ENCODE measurements around the gene C19orf47.
"Not testable (repeated sequence)": the region's sequence is repeated elsewhere in the genome, so short reads cannot be mapped to it uniquely, and the experiment has no call there.

The C19orf47 gene

DNA sequence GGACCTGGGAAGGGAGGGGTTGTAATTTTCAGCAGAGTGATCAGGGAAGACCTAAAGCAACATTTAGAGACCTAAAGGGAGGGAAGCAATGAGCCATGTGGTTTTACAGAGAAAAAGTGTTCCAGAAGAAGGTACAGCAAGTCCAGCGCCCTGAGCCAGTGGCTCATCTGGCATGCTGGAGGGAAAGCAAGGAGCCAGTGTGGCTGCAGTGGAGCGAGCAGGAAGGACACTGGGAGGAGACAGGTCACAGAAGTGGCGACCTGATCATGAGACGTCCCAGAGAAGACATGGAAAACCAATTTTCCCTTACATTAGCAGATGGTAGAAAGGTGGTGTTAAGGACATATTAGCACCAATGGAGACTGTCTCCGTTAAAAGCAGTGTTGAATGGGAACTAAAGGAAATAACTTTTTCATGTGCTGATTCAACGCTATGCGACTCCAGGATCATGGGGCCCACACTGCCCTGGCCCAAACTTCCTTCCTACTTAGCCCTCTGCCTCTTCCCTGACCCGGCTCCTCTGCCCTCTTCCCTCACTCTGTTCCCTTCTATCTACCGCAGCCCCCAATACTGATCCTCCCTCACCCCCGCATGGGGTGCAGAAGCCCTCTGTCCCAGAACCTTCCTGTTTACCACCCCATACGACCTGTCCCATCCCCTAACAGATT lies 5.4 kb downstream of the C19orf47 start:
- DNase-seq = no peak

DNA sequence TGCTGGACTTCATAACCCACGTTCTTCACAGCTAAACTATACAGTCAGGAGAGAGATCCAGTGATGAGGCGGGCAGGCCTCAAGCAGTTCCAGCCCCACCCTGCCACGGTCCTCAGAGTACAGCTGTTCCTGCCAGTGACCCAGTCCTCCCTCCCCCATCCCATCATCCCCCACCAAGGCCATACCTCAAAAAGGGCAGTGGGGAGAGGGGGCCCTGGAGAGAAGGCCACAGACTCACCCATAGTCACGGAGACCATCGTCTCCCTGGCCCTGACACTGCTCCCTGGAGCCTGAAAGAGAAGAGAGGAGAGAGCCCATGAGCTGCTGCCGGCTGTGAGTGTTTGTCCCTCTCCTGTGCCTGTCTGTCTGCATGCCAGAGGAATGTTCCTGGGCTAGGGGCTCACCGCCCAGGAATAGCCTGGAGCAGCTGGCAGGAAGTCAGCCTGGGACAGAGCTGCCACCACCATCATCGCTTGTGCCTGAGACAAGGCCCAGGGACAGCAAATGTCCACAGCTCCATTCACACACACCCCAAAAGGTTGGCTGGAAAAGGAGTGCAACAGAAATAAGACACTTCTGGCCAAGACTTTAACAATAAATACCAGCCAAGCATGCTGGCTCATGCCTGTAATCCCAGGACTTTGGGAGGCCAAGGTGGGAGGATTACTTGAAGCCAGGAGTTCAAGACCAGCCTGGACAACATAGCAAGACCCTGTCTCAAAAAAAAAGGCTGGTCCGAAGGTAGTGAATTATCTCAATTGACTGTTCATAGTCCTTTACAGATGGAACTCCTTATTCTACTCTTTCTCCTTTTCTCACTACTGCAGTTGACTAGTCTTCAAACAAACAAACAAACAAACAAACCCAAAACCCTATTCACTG lies 6.4 kb downstream of the C19orf47 start:
- DNase-seq = peak; percentile 83

DNA sequence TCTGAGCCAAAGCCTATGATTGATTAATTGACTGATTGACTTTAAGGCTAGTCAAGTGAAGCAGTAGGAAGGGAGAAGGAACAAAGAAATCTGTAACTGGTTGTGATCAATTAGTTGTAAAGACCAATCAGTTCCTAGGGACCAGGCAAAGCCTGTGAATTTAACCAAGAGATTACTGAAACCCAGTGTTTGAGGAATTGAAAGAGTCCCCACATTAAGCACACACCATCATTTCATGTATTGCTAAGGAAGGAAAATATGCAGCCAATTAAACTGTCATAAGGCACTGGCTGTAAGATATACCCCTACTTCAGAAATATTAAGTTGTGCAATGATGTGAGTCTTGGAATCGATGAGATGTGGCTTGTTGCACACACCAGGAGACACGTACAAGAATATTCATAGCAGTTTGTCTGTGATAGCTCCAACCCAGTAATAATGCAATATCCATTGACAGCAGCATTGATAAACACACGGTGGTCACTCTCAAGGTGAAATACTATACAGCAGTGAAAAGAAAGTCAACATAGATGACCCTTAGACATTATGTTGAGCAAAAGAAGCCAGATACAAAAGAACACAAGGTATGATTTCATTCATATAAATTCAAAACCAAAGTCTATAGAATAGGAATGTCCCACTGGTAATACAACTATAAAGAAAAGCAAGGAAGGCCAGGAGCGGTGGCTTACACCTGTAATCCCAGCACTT lies 9.0 kb downstream of the C19orf47 start:
- DNase-seq = no peak

DNA sequence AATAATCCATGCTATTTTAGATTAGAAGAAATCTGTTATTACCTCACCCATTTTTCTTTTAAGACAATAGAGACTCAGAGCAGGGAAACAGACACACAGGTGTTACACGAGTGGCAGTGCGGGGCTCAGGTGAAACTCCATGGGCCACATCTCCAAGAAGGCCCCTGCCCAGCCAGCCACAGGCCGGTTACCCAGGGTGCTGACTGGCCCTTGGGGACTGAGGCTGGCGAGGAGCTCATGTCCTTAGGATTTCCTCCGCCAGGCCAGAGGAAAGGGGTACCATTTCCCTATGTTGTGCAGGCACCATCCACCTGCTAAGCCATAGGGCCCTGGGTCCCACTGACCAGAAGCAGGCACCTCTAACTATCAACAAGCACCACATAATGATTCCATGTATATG lies 10.6 kb downstream of the C19orf47 start:
- no peak for DNase-seq

DNA sequence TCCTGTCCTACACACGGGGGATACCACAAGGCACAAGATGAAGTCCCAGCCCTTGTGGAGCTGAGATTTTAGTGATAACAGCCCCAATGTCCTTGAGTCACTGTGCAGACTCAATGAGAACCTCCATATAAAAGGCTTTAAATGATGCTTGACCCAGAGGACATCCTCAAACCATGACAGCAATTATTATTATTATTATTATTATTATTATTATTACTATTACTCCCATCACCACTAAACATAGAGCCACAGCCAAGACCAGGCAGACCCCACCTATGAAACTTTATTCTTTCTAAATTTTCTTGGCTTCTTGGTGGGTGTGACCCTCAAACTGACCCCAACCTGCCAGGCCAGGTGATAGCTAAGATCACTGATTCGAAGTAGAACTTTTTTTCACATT lies 11.1 kb downstream of the C19orf47 start:
- no peak for DNase-seq

DNA sequence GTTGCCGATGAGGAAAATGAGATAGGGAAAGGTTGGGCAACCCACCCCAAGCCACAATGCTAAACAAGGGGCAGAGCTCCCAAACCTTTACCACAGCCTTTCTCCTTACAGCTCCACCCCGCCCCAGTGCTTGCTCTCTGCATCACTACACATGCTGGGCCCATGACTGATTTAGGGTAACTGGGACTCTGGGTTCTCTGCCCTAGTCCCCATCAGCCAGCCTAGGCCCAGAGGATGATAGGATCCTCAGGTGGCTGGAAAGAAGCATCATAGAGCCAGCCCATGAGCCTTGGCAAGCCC lies 11.6 kb downstream of the C19orf47 start:
- no peak for DNase-seq

DNA sequence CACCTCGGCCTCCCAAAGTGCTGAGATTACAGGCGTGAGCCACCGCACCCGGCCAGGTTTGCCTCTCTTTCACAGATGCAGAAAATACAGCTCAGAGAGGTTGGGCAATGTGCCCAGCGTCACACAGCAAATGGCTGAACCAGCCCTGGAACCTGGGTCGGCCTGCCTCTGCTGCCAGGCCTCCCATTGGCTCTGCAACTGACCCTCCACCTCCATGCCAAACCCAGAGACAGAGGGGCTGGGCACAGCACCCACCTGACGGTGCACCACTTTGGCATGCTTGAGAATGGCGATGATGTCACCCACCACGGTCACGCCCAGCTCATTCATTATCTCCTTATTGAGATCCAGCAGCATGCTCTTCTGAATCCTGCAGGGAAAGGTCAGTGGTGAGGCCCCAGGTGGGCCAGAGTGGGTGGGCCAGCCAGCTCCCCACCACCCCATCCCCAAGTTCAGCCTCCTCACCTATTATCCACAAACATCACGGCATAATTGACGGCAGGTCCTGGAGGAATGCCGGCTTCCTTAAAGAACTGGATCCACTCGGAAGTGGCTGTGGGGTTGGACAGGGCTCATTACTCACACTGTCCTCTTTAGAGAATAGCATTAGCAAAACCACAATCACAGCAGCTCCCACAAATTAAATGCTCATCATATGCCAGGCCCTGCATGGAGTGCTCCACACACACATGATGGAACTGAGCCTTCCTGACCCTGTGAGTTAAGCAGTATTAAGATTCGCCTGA lies 12.2 kb downstream of the C19orf47 start:
- DNase-seq = no peak

DNA sequence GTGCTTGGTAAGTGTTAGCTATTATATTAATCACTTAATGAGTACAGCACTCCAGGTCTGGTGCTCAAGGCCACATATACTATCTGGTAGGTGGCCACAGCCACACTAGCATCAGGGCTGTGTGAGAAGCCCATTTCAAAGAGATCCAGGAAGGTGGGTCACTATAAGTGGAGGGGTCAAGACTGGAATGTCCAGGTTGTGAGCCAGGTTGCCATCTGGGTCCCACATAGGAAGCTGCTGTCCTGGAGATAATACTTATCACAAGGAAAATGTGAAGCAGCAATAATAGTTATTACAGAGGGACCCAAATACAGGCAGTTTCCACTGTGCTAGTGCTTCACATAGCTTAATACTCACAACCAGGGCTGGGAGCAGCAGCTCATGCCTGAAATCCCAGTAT lies 13.1 kb downstream of the C19orf47 start:
- DNase-seq = no peak

DNA sequence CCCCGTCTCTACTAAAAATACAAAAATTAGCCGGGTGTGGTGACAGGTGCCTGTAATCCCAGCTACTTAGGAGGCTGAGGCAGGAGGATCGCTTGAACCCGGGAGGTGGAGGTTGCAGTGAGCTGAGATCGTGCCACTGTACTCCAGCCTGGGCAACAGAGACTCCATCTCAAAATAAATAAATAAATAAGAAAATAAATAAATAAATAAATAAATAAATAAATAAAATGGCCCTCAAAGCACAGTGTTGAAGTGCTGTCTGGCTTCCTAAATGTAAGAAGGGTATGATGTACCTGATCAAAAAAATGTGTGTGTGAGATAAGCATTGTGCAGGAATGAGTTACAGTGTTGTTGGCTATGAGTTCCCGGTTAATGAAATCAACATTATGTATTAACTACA lies 15.1 kb downstream of the C19orf47 start:
- not testable (repeated sequence) for DNase-seq

DNA sequence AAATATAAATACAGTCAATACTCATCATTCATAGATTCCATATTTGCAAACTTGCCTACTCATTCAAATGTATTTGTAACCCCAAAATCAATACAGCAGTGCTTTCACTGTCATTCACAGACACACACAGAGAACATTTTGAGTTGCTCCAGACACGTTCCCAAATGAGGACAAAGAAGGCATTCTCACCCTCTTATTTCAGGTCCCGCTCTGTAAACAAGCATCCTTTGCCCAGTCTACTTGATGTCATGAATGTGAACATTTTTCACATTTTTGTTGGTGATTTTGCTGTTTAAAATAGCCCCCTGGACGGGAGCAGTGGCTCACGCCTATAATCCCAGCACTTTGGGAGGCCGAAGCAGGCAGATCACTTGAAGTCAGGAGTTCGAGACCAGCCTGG lies 15.5 kb downstream of the C19orf47 start:
- no peak for DNase-seq

DNA sequence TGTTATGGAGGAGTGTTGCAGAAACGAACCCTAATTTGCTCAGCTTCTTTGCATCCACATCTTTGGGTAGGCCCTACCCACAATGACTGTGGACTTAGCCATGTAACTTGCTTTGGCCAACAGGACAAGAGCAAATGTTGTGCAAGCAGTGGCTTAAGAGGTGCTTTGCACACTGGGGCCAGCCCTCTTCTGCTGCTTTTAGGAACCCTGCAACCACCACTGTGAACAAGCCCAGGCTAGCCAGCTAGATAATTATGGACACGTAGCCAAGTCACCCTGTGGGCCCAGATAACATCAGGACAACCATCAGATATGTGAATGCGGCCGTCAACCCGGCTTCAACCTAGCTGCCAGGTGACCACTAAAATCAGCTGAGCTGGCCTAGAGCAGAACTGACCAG lies 17.1 kb downstream of the C19orf47 start:
- no peak for DNase-seq

DNA sequence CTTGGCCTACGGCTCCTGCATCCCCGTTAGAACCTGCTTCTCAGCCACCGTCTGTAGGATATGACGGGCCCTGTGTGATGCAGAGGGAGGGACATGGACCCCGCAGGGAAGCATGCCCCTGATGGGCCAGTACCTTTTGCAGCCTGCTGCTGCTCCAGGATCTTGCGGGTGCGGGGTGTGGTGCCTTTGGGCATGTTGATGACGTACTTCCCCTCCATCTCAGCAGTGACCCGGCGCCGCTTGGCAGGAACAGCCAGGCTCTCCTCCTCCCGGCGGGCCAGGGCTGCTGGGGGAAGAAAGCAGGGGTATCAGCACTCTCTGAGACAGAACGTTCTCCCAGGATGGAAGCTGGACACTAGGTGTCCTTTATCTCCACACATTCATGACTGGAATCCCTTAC lies 22.0 kb downstream of the C19orf47 start:
- DNase-seq = no peak

DNA sequence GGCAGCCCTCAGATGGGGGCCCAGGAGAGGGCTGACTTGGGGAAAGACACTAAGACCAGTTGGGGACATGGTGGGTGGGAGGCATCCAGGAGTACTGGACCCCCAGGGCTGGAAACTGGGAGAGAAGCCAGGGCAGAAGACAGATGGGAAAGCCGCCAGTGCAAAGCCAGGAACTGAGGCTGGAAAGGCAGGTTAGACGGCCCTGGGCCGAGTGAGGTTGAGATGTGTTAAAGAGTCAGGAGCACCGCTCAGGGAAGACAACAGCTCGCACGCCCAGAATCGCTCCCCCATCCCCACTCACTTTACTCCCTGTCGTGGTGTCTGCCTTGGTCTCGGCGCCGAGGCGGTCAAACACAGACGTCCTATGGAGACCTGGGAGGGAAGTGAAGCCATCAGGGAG lies 24.5 kb downstream of the C19orf47 start:
- DNase-seq = no peak

DNA sequence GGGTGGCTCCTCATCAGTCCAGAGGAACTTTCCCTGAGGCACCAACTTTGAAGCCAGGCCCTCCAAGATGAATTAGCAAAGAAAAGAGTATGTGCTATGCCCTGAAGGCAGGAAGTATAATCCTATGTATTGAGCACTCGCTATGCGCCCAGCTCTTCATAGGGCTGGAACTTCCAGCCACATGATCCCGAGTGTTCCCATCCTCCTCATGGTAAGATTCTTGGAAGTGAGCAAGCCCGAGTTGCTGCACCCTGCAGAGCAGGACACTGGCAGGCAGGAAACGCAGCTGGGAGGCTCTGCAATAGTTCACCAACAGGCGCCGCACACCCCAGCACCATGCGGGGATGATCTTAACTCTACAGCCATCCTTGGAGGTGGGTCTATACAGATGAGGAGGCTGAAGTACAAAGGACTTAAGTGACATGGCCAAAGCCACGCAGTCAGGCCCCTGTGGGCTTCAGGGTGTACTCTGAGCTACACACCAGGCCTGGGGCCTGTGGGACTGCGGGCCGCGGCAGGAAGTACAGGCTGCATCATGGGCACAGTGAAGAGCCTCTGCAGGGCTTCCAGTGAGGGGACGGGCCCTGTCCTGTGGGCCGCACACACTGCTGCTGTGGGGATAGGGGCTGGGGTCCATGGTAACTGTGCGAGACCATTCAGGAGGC lies 25.1 kb downstream of the C19orf47 start:
- no peak for DNase-seq

DNA sequence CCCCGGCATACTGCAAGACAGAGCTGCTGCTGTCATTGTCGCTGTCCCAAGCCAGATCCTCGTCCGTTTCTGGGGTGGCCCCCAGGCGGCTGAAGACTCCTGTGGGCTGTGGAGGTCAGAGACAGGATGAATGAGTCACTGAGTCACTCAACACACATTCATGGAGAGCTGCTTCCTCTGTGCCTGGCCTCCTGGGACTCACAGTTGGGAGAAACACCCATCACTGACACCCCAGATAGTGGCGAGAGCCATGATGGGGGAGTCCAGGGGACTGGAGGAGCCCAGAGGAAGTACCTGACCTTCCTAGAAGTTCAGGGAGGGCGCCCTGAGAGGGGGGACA lies 26.0 kb downstream of the C19orf47 start:
- no peak for DNase-seq

DNA sequence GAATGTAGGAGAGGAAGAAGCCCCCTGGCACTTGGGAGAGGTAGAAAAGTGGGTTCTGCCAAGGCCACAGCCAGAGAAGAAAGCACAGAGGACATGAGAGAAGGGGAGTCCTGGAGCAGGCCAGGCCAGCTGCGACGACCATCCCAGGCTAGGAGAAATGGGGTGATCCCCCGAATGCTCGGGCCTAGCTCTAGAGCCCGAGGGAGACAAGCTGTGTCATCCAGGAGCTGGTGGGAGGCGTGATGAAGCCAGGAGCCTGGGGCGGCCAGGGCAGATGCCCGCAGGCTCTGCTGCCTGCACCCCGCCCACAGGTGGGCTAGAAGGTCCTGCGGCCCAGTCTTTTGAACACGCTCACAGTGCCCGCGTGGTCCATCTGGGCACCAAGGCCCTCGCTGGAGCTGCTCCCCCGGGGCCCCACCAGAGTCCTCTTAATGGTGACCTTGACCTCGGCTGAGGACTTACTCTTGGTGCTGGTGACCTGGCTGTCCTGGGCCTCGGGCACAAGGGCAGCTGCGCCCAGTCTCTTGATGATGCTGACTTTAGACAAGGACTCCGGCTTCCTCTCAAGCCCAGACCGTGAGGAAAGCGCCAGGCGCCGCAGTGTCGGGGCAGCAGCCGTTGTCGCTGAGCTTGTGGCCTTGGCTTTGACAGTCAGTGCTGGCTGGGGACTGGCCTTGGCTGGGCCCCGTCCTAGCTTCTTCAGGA lies 26.5 kb downstream of the C19orf47 start:
- no peak for DNase-seq

DNA sequence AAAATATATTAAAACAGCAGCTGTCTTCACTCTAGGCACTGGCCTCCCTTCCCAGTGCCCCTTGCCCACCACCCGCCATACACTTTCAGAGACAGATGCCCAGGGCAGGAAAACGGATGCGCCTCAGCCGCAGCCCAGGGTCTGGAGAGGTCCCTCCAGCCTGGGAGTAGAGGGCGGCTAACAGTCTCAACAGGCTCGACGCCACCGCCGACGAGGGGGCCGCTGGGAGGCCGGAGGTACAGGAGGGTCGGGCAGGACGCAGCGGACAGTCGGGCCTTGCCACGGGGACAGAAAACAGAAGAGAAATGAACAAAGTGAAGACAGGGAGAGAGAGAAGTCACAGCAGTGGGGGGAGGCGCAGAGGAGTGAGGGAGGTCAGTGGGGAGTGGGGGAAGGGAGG lies 27.1 kb downstream of the C19orf47 start:
- DNase-seq = no peak

DNA sequence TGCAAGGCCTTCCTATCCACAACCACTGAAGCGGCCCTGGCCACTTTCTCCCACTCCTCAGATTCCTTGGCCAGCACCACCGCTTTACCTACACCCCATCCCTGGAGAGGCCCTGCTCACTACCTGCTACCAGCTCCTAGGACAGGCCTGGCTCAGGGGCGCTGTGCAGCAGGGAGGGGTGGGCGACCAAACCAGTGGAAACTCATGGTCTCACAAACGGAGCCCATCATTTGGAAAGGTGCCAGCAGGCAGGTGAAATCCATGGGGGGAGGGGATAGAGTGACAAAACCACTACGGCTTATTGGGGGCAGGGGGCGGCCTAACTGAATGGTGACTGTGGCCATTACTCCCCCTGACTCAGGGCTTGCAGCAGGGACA lies 27.6 kb downstream of the C19orf47 start:
- no peak for DNase-seq

DNA sequence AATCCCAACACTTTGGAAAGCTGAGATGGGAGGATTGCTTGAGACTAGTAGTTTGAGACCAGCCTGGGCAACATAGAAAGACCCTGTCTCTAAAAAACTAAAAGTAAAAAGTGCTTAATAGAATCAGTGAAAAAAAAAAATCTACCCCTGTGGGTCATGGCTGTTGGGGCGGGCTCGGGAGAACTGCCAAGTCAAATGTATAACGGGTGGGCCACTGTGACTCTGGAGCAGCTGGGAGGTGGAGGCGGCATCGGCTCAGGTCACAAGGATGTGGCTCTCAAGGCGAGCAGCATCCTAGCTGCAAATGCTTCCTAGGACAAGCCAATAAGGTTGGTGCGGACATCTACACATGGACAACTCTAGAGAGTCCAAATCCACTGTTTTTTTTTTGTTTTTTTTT lies 30.9 kb downstream of the C19orf47 start:
- DNase-seq = no peak

DNA sequence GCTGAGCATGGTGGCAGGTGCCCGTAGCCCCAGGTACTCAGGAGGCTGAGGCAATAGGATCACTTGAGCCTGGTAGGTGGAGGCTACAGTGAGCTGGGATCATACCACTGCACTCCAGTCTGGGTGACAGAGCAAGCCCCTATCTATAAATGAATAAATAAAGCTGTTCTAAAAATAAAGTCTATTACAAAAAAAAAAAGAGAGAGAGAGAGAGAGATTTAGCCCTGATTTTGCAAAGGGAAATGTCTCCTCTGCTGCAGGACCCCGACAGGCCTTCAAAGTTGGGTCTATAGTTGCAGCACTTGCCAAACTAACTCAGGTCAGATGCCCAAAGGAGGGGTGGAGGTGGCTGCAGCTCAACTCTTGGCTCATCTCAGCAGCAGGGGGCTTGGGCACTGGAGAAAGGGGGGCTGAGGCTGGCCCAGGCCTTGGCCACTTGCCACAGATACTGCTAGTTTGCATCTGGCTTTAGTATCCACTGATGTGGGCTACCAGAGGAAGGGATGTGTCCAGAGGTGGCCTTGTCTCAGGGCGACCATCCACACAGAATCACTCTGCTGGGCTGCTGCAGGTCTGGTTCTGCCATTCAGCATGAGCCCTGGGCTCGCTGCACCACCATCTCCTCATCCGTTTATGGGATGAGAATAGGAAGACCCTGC lies 32.3 kb downstream of the C19orf47 start:
- DNase-seq = no peak

DNA sequence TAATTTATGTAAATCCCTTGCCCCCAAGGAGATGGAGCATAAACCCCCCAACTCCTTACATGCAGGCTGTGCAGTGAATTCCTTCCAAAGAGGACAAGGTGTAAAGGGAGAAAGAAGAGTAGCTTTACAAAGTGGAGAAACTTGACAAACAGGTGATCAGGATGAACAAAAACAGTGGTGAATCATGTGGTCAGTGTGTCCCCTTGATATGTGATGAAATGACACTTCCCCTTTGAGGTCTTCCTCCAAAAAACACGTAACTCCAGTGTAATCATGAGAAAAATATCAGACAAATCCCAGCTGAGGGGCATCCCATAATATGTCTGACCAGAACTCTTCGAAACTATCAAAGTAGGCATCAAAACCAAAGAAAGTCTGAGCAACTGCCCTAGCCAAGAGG lies 33.5 kb downstream of the C19orf47 start:
- no peak for DNase-seq
